IMR-90 (cell line): ENCODE measurements around the gene DMAP1. TPM values are rescaled to one million over a fixed set of nuclear protein-coding genes. Genes with fewer than 3 reads are reported as not detected.

Experiments
- ATAC-seq: fragments of 200-7000 bp; cut with Tn5 transposase; 2 replicates; pipeline ENCODE4 v1.9.1; 2020; ENCODE audit warnings: low read depth, mild to moderate bottlenecking, moderate library complexity
- BruUV-seq: library from RNA; stranded (reverse); fragments of 400-500 nt; replicated peaks from 2 replicates; lab custom pipeline; 2021; lab: Mats Ljungman, UMichigan
- CTCF ChIA-PET: fragments of 300-600 bp; formaldehyde crosslinking; extraction: SDS; loops from one replicate; lab custom pipeline; 2021; ENCODE audit warnings: antibody characterized with exemption; lab: Yijun Ruan, JAX
- POLR2A ChIA-PET: fragments of 300-600 bp; sonication (Branson Sonifier 250); formaldehyde crosslinking; loops from one replicate; lab custom pipeline; 2022; ENCODE audit warnings: antibody characterized with exemption; ENCODE audit not compliant: unreplicated experiment; lab: Charles Lee
- DNase-seq: peaks from one replicate; pipeline ENCODE4 v3.0.0; 2013
- H2AFZ ChIP-seq: replicated peaks from 2 replicates; pipeline ENCODE3; 2013; ENCODE audit warnings: low read length, mild to moderate bottlenecking; ENCODE audit not compliant: poor library complexity
- H2AK5ac ChIP-seq: 2 replicates; pipeline ENCODE4 v1.6.1; 2013; ENCODE audit warnings: low read depth, low read length, inconsistent platforms
- H2AK9ac ChIP-seq: replicated peaks from 2 replicates; pipeline ENCODE3; 2013; ENCODE audit warnings: mild to moderate bottlenecking, low read depth, low read length, moderate library complexity; ENCODE audit not compliant: poor library complexity
- H2BK120ac ChIP-seq: 2 replicates; pipeline ENCODE4 v1.6.1; 2013; ENCODE audit warnings: low read depth, low read length, inconsistent platforms
- H2BK15ac ChIP-seq: 3 replicates; pipeline ENCODE4 v1.6.1; 2013; ENCODE audit warnings: low read depth, low read length, inconsistent platforms
- H2BK20ac ChIP-seq: 2 replicates; pipeline ENCODE4 v1.6.1; 2013; ENCODE audit warnings: low read depth, mild to moderate bottlenecking, inconsistent platforms, low read length, moderate library complexity
- H2BK5ac ChIP-seq: 2 replicates; pipeline ENCODE4 v1.6.1; 2013; ENCODE audit warnings: mild to moderate bottlenecking, low read depth, low read length, inconsistent platforms; ENCODE audit not compliant: poor library complexity, severe bottlenecking
- H3K14ac ChIP-seq: replicated peaks from 2 replicates; pipeline ENCODE4 v1.6.1; 2013; ENCODE audit warnings: low read depth, low read length, inconsistent platforms
- H3K18ac ChIP-seq: 2 replicates; pipeline ENCODE4 v1.6.1; 2013; ENCODE audit warnings: low read depth, low read length, control low read depth
- H3K23ac ChIP-seq: 2 replicates; pipeline ENCODE4 v1.6.1; 2013; ENCODE audit warnings: low read depth, low read length, inconsistent platforms
- H3K27ac ChIP-seq: 2 replicates; pipeline ENCODE4 v1.5.1; 2013; ENCODE audit warnings: mild to moderate bottlenecking, control low read depth, low read length; ENCODE audit not compliant: insufficient read depth
- H3K27me3 ChIP-seq: 2 replicates; pipeline ENCODE4 v1.6.1; 2013; ENCODE audit warnings: low read length; ENCODE audit not compliant: control insufficient read depth, insufficient read depth
- H3K36me3 ChIP-seq: 2 replicates; pipeline ENCODE4 v1.6.1; 2013; ENCODE audit warnings: low read length, mixed read lengths; ENCODE audit not compliant: control insufficient read depth, insufficient read depth
- H3K4ac ChIP-seq: 2 replicates; pipeline ENCODE4 v1.6.1; 2013; ENCODE audit warnings: low read depth, low read length, inconsistent platforms
- H3K4me1 ChIP-seq: 2 replicates; pipeline ENCODE4 v1.6.1; 2013; ENCODE audit warnings: low read length, mixed read lengths; ENCODE audit not compliant: control insufficient read depth, insufficient read depth
- H3K4me2 ChIP-seq: 2 replicates; pipeline ENCODE4 v1.6.1; 2013; ENCODE audit warnings: low read depth, mild to moderate bottlenecking, control low read depth, low read length, moderate library complexity
- H3K4me3 ChIP-seq: 2 replicates; pipeline ENCODE4 v1.5.1; 2013; ENCODE audit warnings: low read depth, mild to moderate bottlenecking, control low read depth, low read length, moderate library complexity; ENCODE audit not compliant: insufficient read depth
- H3K56ac ChIP-seq: 2 replicates; pipeline ENCODE4 v1.6.1; 2013; ENCODE audit warnings: low read length, inconsistent platforms; ENCODE audit not compliant: insufficient read depth; ENCODE audit errors: extremely low read depth
- H3K79me1 ChIP-seq, 2 experiments: 2 replicates each; pipeline ENCODE4 v1.6.1; 2013; ENCODE audit warnings: low read length in 2 of 2, inconsistent platforms in 1 of 2, low read depth in 1 of 2
- H3K9ac ChIP-seq: 2 replicates; pipeline ENCODE4 v1.6.1; 2013; ENCODE audit warnings: low read depth, low read length, control low read depth
- H3K9me1 ChIP-seq: 2 replicates; pipeline ENCODE4 v1.6.1; 2013; ENCODE audit warnings: low read length, inconsistent platforms; ENCODE audit not compliant: insufficient read depth
- H3K9me3 ChIP-seq: 2 replicates; pipeline ENCODE4 v1.6.1; 2013; ENCODE audit warnings: low read length; ENCODE audit not compliant: control insufficient read depth, insufficient read depth
- H4K20me1 ChIP-seq: 2 replicates; pipeline ENCODE4 v1.6.1; 2013; ENCODE audit warnings: low read length, inconsistent platforms; ENCODE audit not compliant: insufficient read depth
- H4K5ac ChIP-seq: 2 replicates; pipeline ENCODE4 v1.6.1; 2013; ENCODE audit warnings: mild to moderate bottlenecking, low read depth, low read length, control low read depth
- H4K8ac ChIP-seq, 2 experiments: 2 replicates each; pipeline ENCODE4 v1.6.1; 2013; ENCODE audit warnings: low read depth in 2 of 2, low read length in 2 of 2, control low read depth in 1 of 2, inconsistent platforms in 1 of 2
- H4K91ac ChIP-seq: 2 replicates; pipeline ENCODE4 v1.6.1; 2013; ENCODE audit warnings: low read depth, low read length, inconsistent platforms; ENCODE audit not compliant: insufficient read depth
- BHLHE40 ChIP-seq: fragments of 150-350 bp; IDR thresholded peaks from 2 replicates; pipeline ENCODE4 v1.6.1; 2016; ENCODE audit warnings: mild to moderate bottlenecking, low read depth, low read length
- CEBPB ChIP-seq: IDR thresholded peaks from 2 replicates; pipeline ENCODE4 v1.6.1; 2012; ENCODE audit warnings: low read depth, low read length, improper control_type of control experiment
- ELK1 ChIP-seq: fragments of 150-350 bp; IDR thresholded peaks from 2 replicates; pipeline ENCODE4 v1.6.1; 2016; ENCODE audit warnings: low read depth, mild to moderate bottlenecking, low read length, moderate library complexity, borderline replicate concordance
- FOS ChIP-seq: fragments of 150-350 bp; IDR thresholded peaks from 2 replicates; pipeline ENCODE4 v1.6.1; 2016; ENCODE audit warnings: low read depth, low read length
- MAFK ChIP-seq: IDR thresholded peaks from 2 replicates; pipeline ENCODE4 v1.6.1; 2012; ENCODE audit warnings: low read depth, low read length, improper control_type of control experiment
- MXI1 ChIP-seq: IDR thresholded peaks from 2 replicates; pipeline ENCODE4 v1.6.1; 2012; ENCODE audit warnings: low read depth, mild to moderate bottlenecking, low read length, moderate library complexity, borderline replicate concordance
- RAD21 ChIP-seq: IDR thresholded peaks from 2 replicates; pipeline ENCODE4 v1.6.1; 2012; ENCODE audit warnings: low read length, improper control_type of control experiment
- RFX5 ChIP-seq: IDR thresholded peaks from 2 replicates; pipeline ENCODE4 v1.8.0; 2012; ENCODE audit warnings: low read depth, mild to moderate bottlenecking, low read length, moderate library complexity
- SMC3 ChIP-seq: fragments of 150-350 bp; IDR thresholded peaks from 2 replicates; pipeline ENCODE4 v1.6.1; 2016; ENCODE audit warnings: low read depth, mild to moderate bottlenecking, antibody characterized with exemption, low read length, moderate library complexity
- USF2 ChIP-seq: fragments of 150-350 bp; IDR thresholded peaks from 2 replicates; pipeline ENCODE4 v1.6.1; 2017; ENCODE audit warnings: mild to moderate bottlenecking, antibody characterized with exemption, low read length, low read depth
- WGBS, 2 experiments: methylation state at CpG; one replicate each; pipeline versions ENCODE4 v1.1.5 to v1.1.7; 2013; ENCODE audit warnings: missing lambda C conversion rate in 2 of 2; ENCODE audit not compliant: insufficient read length in 1 of 2; ENCODE audit errors: extremely low coverage in 2 of 2; 5-methylcytosine and 5-hydroxymethylcytosine counted together
- dilution Hi-C: fragments of 300-500 bp; cut with HindIII; formaldehyde crosslinking; loops from one replicate; pipeline ENCODE4 v1.14.3; 2018; ENCODE audit warnings: low sequenced_read_pairs; ENCODE audit not compliant: unreplicated experiment
- in situ Hi-C: fragments of 300-500 bp; cut with MboI; formaldehyde crosslinking; loops from 3 replicates; pipeline ENCODE4 v1.14.3; 2019; ENCODE audit warnings: low sequenced_read_pairs, inconsistent platforms, mixed read lengths
- intact Hi-C: fragments of 100-400 bp; cut with micrococcal nuclease; formaldehyde crosslinking; loops from 2 replicates; pipeline ENCODE4 v1.10.0; 2022
- polyA plus RNA-seq, 3 experiments: library from polyadenylated mRNA; depleted of rRNA; stranded (reverse); fragments of >200 nt; gene quantifications; 2 replicates each; pipeline ENCODE4 v1.2.3, GENCODE V29; 2012; ENCODE audit warnings: low replicate concordance in 1 of 3
- total RNA-seq: library from RNA; depleted of rRNA; stranded (reverse); fragments of >200 nt; gene quantifications from 2 replicates; pipeline ENCODE4 v1.2.3, GENCODE V29; 2012

DMAP1 gene
- total and polyA plus RNA-seq, 2 of the 4 experiments (the other 2 are of a cell fraction): 22.2 to 34.3 TPM

GRCh38 chr1:44218503-44219300 lies 5.4 kb downstream of the DMAP1 start:
- Histone ChIP-seq H4K20me1 (peaks cover 12% of the 10 kb centered on the region), H4K5ac (no peak overlapping the region), H4K91ac (no peak overlapping the region), H2BK20ac (no peak overlapping the region), H3K9me3 (no peaks in the 10 kb centered on the region), H3K14ac (no peak overlapping the region), H3K27me3 (no peaks in the 10 kb centered on the region), H2BK120ac (no peak overlapping the region), H3K56ac (no peak overlapping the region), H3K9ac (no peak overlapping the region), H3K18ac (no peak overlapping the region), H2BK15ac (no peak overlapping the region), H3K4me1 (peaks cover 14% of the 10 kb centered on the region), H3K27ac (no peak overlapping the region), H2AK5ac (no peak overlapping the region), H3K9me1 (peaks cover 12% of the 10 kb centered on the region), H2BK5ac (no peak overlapping the region), H4K8ac (no peak overlapping the region), H3K36me3 (peaks cover 47% of the 10 kb centered on the region), H2AK9ac (peak overlapping the region; percentile 37), H2AFZ (no peak overlapping the region), H3K4me3 (no peak overlapping the region), H3K4me2 (no peak overlapping the region), H3K4ac (no peak overlapping the region), H3K79me1 (peaks cover 5 to 32% of the 10 kb centered on the region in 2 experiments), H3K23ac (no peak overlapping the region)
- no peak for ATAC-seq
- BruUV-seq: no TSS peak
- WGBS, 2 experiments: 95% methylated on average over 17 of the region's 24 CpGs; no CpG with 5 or more reads in 1 of the 2 experiments
- ChIA-PET CTCF (interaction anchor here (0.8 to 1.7 kb wide), 3 partner anchors 21 to 137 kb away, joined by 3 to 6 read pairs (median 3); no protein-coding TSS in a partner anchor), POLR2A (no interaction called here)
- in situ Hi-C loops: loop anchor here (5.0 kb wide), 1 partner anchor 379 kb away; no protein-coding TSS in a partner anchor
- dilution Hi-C loops: no loop called here
- DNase-seq: no peak
- intact Hi-C loops: loop anchor here (5.0 kb wide), 1 partner anchor 211 kb away; no protein-coding TSS in a partner anchor
- no peak for TF ChIP-seq USF2
- no peak for TF ChIP-seq SMC3
- TF ChIP-seq RFX5: no peak
- no peak for TF ChIP-seq MAFK
- no peak for TF ChIP-seq ELK1
- no peak for TF ChIP-seq BHLHE40
- no peak for TF ChIP-seq RAD21
- TF ChIP-seq FOS: no peak
- no peak for TF ChIP-seq CEBPB
- TF ChIP-seq MXI1: no peak
